SKM-1 treated with dmso at 0.1 percent for 144 hours (cell line): ENCODE measurements around the gene HTR7.
A peak's percentile ranks its signal among the peaks of the same experiment; 100 is the strongest.
"Not testable (repeated sequence)": the region's sequence is repeated elsewhere in the genome, so short reads cannot be mapped to it uniquely, and the experiment has no call there.

Experiments used
- DNase-seq: peaks from one replicate; lab custom pipeline; 2025; ENCODE audit not compliant: unreplicated experiment; lab: John Stamatoyannopoulos, UW

The HTR7 gene

GRCh38 chr10:90858461-90858968 lies 676 bp upstream of the HTR7 start:
- peak; percentile 43 for DNase-seq

GRCh38 chr10:90856964-90857634 lies 740 bp downstream of the HTR7 start:
- no peak for DNase-seq

GRCh38 chr10:90856261-90856660 lies 1.6 kb downstream of the HTR7 start:
- no peak for DNase-seq

GRCh38 chr10:90855126-90855525 lies 2.7 kb downstream of the HTR7 start:
- no peak for DNase-seq

- no peak for DNase-seq
These were observed 7.7 kb downstream of the HTR7 start for GRCh38 chr10:90849956-90850749.

GRCh38 chr10:90847436-90847835 lies 10.4 kb downstream of the HTR7 start:
- DNase-seq: peak; percentile 59

- DNase-seq: no peak
These were observed 11.1 kb downstream of the HTR7 start for GRCh38 chr10:90846746-90847145.

- DNase-seq: no peak
These were observed 12.1 kb downstream of the HTR7 start for GRCh38 chr10:90845726-90846125.

GRCh38 chr10:90842725-90843124 lies 15.1 kb downstream of the HTR7 start:
- no peak for DNase-seq

- DNase-seq: no peak
These were observed 20.4 kb downstream of the HTR7 start for GRCh38 chr10:90837486-90837885.

GRCh38 chr10:90834326-90834725 lies 23.5 kb downstream of the HTR7 start:
- no peak for DNase-seq

- DNase-seq: no peak
These were observed 25.7 kb downstream of the HTR7 start for GRCh38 chr10:90832111-90832510.

GRCh38 chr10:90822508-90822907 lies 35.3 kb downstream of the HTR7 start:
- no peak for DNase-seq

GRCh38 chr10:90821864-90822263 lies 36.0 kb downstream of the HTR7 start:
- DNase-seq: not testable (repeated sequence)

- no peak for DNase-seq
These were observed 37.9 kb downstream of the HTR7 start for GRCh38 chr10:90819911-90820310.

GRCh38 chr10:90818736-90819135 lies 39.1 kb downstream of the HTR7 start:
- DNase-seq: no peak

GRCh38 chr10:90817128-90817889 lies 40.5 kb downstream of the HTR7 start:
- no peak for DNase-seq

GRCh38 chr10:90816466-90816865 lies 41.4 kb downstream of the HTR7 start:
- no peak for DNase-seq

- no peak for DNase-seq
These were observed 44.1 kb downstream of the HTR7 start for GRCh38 chr10:90813594-90814365.

GRCh38 chr10:90807106-90807505 lies 50.7 kb downstream of the HTR7 start:
- not testable (repeated sequence) for DNase-seq

GRCh38 chr10:90806677-90807076 lies 51.2 kb downstream of the HTR7 start:
- no peak for DNase-seq
